NCI-H1048 (cell line): ENCODE measurements around the gene LYL1.

Experiments used
- DNase-seq: peaks from one replicate; lab custom pipeline; 2025; lab: John Stamatoyannopoulos, UW

The LYL1 gene

GRCh38 chr19:13073263-13073662 lies 29.4 kb downstream of the LYL1 start:
- no peak for DNase-seq

- no peak for DNase-seq
Observed at GRCh38 chr19:13072188-13072908, 30.3 kb downstream of the LYL1 start.

- DNase-seq: no peak
Observed at GRCh38 chr19:13071444-13072187, 31.0 kb downstream of the LYL1 start.

- no peak for DNase-seq
Observed at GRCh38 chr19:13070425-13071140, 32.1 kb downstream of the LYL1 start.

GRCh38 chr19:13069415-13070359 lies 33.0 kb downstream of the LYL1 start:
- no peak for DNase-seq

GRCh38 chr19:13068085-13068846 lies 34.4 kb downstream of the LYL1 start:
- DNase-seq: no peak

- no peak for DNase-seq
Observed at GRCh38 chr19:13066933-13067807, 35.5 kb downstream of the LYL1 start.

GRCh38 chr19:13066226-13066625 lies 36.4 kb downstream of the LYL1 start:
- no peak for DNase-seq

GRCh38 chr19:13064092-13064489 lies 38.6 kb downstream of the LYL1 start:
- DNase-seq: no peak

- DNase-seq: no peak
Observed at GRCh38 chr19:13063461-13064091, 39.1 kb downstream of the LYL1 start.

GRCh38 chr19:13062317-13062716 lies 40.3 kb downstream of the LYL1 start:
- DNase-seq: no peak

GRCh38 chr19:13060964-13061927 lies 41.4 kb downstream of the LYL1 start:
- peak; percentile 53 for DNase-seq

- DNase-seq: no peak
Observed at GRCh38 chr19:13060233-13060963, 42.3 kb downstream of the LYL1 start.

GRCh38 chr19:13058951-13059660 lies 43.6 kb downstream of the LYL1 start:
- no peak for DNase-seq

- no peak for DNase-seq
Observed at GRCh38 chr19:13057744-13058143, 44.9 kb downstream of the LYL1 start.

GRCh38 chr19:13057147-13057572 lies 45.5 kb downstream of the LYL1 start:
- DNase-seq: no peak
